Liver (tissue), 9 donors: Measurements from ENCODE around the gene SHC1. TPM values are rescaled to one million over a fixed set of nuclear protein-coding genes. Genes with fewer than 3 reads are reported as not detected.

Experiments
- DNase-seq: peaks from one replicate; pipeline ENCODE4 v3.0.0-alpha.2; 2017; ENCODE audit warnings: low spot score
- H3K27ac ChIP-seq, 2 donors: one replicate each; pipeline ENCODE4 v1.7.0; 2013; ENCODE audit warnings: inconsistent platforms in 2 of 2, low read length in 2 of 2, control low read depth in 1 of 2, low read depth in 1 of 2, mild to moderate bottlenecking in 1 of 2
- H3K27me3 ChIP-seq, 4 donors: one replicate each; pipeline versions ENCODE4 v1.6.1 to v1.7.0; 2013; ENCODE audit warnings: low read length in 3 of 4, inconsistent platforms in 1 of 4, mild to moderate bottlenecking in 1 of 4, moderate library complexity in 1 of 4; ENCODE audit not compliant: control insufficient read depth in 4 of 4, insufficient read depth in 4 of 4
- H3K36me3 ChIP-seq, 4 donors: one replicate each; pipeline versions ENCODE4 v1.6.1 to v1.7.0; 2013; ENCODE audit warnings: low read length in 3 of 4, mild to moderate bottlenecking in 3 of 4, low read depth in 1 of 4, moderate library complexity in 1 of 4; ENCODE audit not compliant: control insufficient read depth in 4 of 4, insufficient read depth in 3 of 4
- H3K4me1 ChIP-seq, 4 donors: one replicate each; pipeline versions ENCODE4 v1.6.1 to v1.7.0; 2013; ENCODE audit warnings: low read length in 3 of 4, mild to moderate bottlenecking in 3 of 4, moderate library complexity in 1 of 4; ENCODE audit not compliant: control insufficient read depth in 4 of 4, insufficient read depth in 4 of 4
- H3K4me3 ChIP-seq, 3 donors: one replicate each; pipeline versions ENCODE4 v1.6.1 to v1.7.0; 2013; ENCODE audit warnings: low read length in 3 of 3, control low read depth in 1 of 3, low read depth in 1 of 3, mild to moderate bottlenecking in 1 of 3
- H3K9ac ChIP-seq, 2 donors: one replicate each; pipeline ENCODE4 v1.7.0; 2013; ENCODE audit warnings: low read length in 2 of 2, mild to moderate bottlenecking in 2 of 2, moderate library complexity in 2 of 2, control low read depth in 1 of 2, low read depth in 1 of 2
- H3K9me3 ChIP-seq, 4 donors: one replicate each; pipeline versions ENCODE4 v1.6.1 to v1.7.0; 2013; ENCODE audit warnings: low read length in 3 of 4; ENCODE audit not compliant: control insufficient read depth in 4 of 4
- ATF3 ChIP-seq: IDR thresholded peaks from 2 replicates; pipeline ENCODE4 v1.6.1; 2016; ENCODE audit warnings: antibody characterized with exemption
- EGR1 ChIP-seq, 2 donors: IDR thresholded peaks; 2 replicates each; pipeline ENCODE4 v1.6.1; 2016 to 2018; ENCODE audit warnings: antibody characterized with exemption in 2 of 2, low read depth in 2 of 2
- FOXA1 ChIP-seq: IDR thresholded peaks from 2 replicates; pipeline ENCODE4 v1.6.1; 2016; ENCODE audit warnings: antibody characterized with exemption
- FOXA2 ChIP-seq: IDR thresholded peaks from 2 replicates; pipeline ENCODE4 v1.6.1; 2016; ENCODE audit warnings: antibody characterized with exemption
- GABPA ChIP-seq, 2 donors: IDR thresholded peaks in 1 of 2; conservative IDR thresholded peaks in 1 of 2; 2 replicates each; pipeline ENCODE4 v1.6.1; 2016; ENCODE audit warnings: antibody characterized with exemption in 2 of 2, mild to moderate bottlenecking in 1 of 2, moderate library complexity in 1 of 2
- HNF4A ChIP-seq, 2 donors: conservative IDR thresholded peaks; 2 replicates each; pipeline ENCODE4 v1.6.1; 2016; ENCODE audit warnings: antibody characterized with exemption in 2 of 2, mild to moderate bottlenecking in 2 of 2
- HNF4G ChIP-seq: IDR thresholded peaks from 2 replicates; pipeline ENCODE4 v1.6.1; 2016; ENCODE audit warnings: antibody characterized with exemption
- JUND ChIP-seq, 2 donors: IDR thresholded peaks; 2 replicates each; pipeline ENCODE4 v1.6.1; 2016; ENCODE audit warnings: antibody characterized with exemption in 2 of 2
- NR2F2 ChIP-seq: IDR thresholded peaks from 2 replicates; pipeline ENCODE4 v1.6.1; 2016; ENCODE audit warnings: antibody characterized with exemption
- RAD21 ChIP-seq, 2 donors: IDR thresholded peaks; 2 replicates each; pipeline ENCODE4 v1.6.1; 2016; ENCODE audit warnings: antibody characterized with exemption in 2 of 2, mild to moderate bottlenecking in 2 of 2
- RXRA ChIP-seq, 2 donors: IDR thresholded peaks; 2 replicates each; pipeline ENCODE4 v1.6.1; 2017 to 2018; ENCODE audit warnings: antibody characterized with exemption in 2 of 2, mild to moderate bottlenecking in 1 of 2
- SP1 ChIP-seq: IDR thresholded peaks from 2 replicates; pipeline ENCODE4 v1.6.1; 2018; ENCODE audit warnings: antibody characterized with exemption, mild to moderate bottlenecking
- TAF1 ChIP-seq: conservative IDR thresholded peaks from 2 replicates; pipeline ENCODE4 v1.6.1; 2016; ENCODE audit warnings: antibody characterized with exemption, mild to moderate bottlenecking
- YY1 ChIP-seq: IDR thresholded peaks from 2 replicates; pipeline ENCODE4 v1.6.1; 2016; ENCODE audit warnings: antibody characterized with exemption, mild to moderate bottlenecking
- ZBTB33 ChIP-seq: IDR thresholded peaks from 2 replicates; pipeline ENCODE4 v1.6.1; 2016; ENCODE audit warnings: antibody characterized with exemption
- WGBS: extraction: QIAGEN DNeasy Blood & Tissue Kit; methylation state at CpG from one replicate; pipeline ENCODE4 v1.1.7; 2013; 5-methylcytosine and 5-hydroxymethylcytosine counted together
- polyA plus RNA-seq, 2 donors: library from polyadenylated mRNA; stranded (reverse) in 1 of 2; unstranded in 1 of 2; fragments of 200-250 nt in 1 of 2; fragments of >200 nt in 1 of 2; fragmentation: Nextera tagmentation in 1 of 2; extraction: Ambion mirVana in 1 of 2; gene quantifications; one replicate each; pipeline versions ENCODE4 v1.2.1 to v1.2.3, GENCODE V29; 2013 to 2015
- total RNA-seq, 2 donors: library from RNA; depleted of rRNA; stranded (reverse); fragments of >200 nt; gene quantifications; one replicate each; pipeline ENCODE4 v1.2.3, GENCODE V29; 2014
- TF ChIP-seq, protein P1 (sequence below): fragments of 150-350 bp; IDR thresholded peaks from 2 replicates; pipeline ENCODE4 v1.5.1; 2017; ENCODE audit warnings: improper control_type of control experiment, low read depth, low read length; ENCODE audit not compliant: missing input control
- TF ChIP-seq, protein P2 (sequence below): IDR thresholded peaks from 2 replicates; pipeline ENCODE4 v1.6.1; 2016; ENCODE audit warnings: antibody characterized with exemption
- TF ChIP-seq, protein P3 (sequence below): IDR thresholded peaks from 2 replicates; pipeline ENCODE4 v1.6.1; 2016; ENCODE audit warnings: antibody characterized with exemption, mild to moderate bottlenecking
- donor health status: healthy.
- donor health status: healthy.
- donor health status: healthy.
- donor health status: healthy.
- donor health status: healthy.

The SHC1 gene
- total and polyA plus RNA-seq, 4 donors, result 27.2 to 65.5 (median 58.0) TPM

DNA sequence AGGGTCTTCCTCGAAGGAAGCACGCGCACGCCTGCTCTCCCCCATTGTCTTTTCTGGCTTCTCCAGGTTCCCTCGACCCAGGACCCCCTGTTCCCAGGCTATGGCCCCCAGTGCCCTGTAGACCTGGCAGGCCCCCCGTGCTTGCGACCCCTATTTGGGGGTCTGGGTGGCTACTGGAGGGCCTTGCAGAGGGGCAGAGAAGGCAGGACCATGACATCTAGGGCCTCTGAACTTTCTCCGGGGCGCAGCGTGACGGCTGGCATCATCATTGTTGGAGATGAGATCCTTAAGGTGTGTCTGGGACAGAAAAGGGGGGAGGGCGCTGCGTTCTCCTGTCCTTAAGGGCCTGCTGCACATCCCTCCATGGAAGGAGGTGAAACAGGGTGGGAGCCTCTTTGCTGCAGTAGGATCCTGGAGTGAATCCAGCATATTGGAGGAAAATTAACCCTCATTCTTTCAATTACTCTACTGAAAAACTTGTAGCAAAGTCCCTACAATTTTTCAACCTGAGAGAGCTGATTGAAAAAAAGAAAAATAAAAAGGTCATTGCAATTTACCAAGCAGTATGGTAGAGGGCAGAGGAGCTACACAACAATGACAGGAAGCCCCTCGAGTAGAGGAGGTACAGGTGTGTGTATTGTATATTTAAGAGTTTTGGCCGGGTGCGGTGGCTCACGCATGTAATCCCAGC lies 13.4 kb upstream of the SHC1 start:
- Histone ChIP-seq H3K27me3 (no peaks in the 10 kb centered on the region), H3K36me3 (peaks cover 0 to 10% (median 4%) of the 10 kb centered on the region in 4 donors), H3K4me1 (peaks cover 8 to 29% (median 23%) of the 10 kb centered on the region in 4 donors), H3K9ac (peak overlapping the region; percentile 80 to 94), H3K9me3 (no peaks in the 10 kb centered on the region), H3K27ac (peak overlapping the region in 1 of 2 donors; percentile 69), H3K4me3 (peak overlapping the region; percentile 87 to 97 (median 88))
- WGBS, result 21% methylated on average over 17 of the region's 17 CpGs
- TF ChIP-seq, protein P1, sequence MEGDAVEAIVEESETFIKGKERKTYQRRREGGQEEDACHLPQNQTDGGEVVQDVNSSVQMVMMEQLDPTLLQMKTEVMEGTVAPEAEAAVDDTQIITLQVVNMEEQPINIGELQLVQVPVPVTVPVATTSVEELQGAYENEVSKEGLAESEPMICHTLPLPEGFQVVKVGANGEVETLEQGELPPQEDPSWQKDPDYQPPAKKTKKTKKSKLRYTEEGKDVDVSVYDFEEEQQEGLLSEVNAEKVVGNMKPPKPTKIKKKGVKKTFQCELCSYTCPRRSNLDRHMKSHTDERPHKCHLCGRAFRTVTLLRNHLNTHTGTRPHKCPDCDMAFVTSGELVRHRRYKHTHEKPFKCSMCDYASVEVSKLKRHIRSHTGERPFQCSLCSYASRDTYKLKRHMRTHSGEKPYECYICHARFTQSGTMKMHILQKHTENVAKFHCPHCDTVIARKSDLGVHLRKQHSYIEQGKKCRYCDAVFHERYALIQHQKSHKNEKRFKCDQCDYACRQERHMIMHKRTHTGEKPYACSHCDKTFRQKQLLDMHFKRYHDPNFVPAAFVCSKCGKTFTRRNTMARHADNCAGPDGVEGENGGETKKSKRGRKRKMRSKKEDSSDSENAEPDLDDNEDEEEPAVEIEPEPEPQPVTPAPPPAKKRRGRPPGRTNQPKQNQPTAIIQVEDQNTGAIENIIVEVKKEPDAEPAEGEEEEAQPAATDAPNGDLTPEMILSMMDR, result no peak
- no peak for TF ChIP-seq NR2F2
- DNase-seq, result no peak

DNA sequence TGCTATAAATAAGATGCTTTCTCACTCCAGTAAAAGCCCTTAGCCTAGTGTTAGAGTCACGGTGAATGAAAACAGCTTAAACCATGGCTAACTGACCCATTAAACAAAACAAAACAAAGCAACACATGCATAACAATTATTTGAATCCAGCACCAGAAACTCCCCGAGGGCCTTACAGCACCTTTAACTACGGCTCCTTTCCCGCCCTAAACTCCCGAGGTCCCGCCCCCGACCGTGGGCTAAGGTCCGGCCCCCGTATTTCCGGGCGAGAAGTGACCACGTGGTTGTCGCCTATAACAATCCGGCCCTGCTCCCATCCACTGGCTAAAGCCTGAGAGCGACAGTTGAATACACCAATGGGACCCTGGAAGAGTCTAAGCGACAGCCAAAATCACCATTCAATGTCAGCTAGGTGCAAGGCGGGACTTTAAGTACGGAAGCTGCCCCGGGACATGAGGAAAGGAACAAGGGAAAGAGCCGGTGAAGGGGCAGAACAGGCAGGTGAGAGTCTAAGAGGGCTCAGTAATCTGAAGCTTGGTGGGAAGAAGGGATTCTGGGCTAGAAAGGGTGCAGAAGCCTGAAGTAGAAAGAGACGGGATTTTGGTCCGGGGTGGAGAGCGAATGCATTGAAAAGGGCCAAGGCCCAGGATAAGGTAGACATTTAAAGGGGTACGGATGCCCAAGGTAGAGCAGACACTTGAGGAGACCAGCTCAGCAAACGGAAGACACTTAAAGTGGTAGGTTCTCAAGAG lies 12.5 kb upstream of the SHC1 start, which contains the start of gene FLAD1:
Gene FLAD1, plus strand, starts transcription at position 448 of the 752 bp plus-strand sequence. CDS start 351 bp downstream, outside the sequence.
- H3K4me3 ChIP-seq, result peak within 1 kb of the TSS; percentile 87 to 97 (median 88)
- 1% methylated on average over 26 of the region's 26 CpGs for WGBS
- H3K36me3 ChIP-seq, result peaks cover 0 to 10% (median 3%) of the 10 kb centered on the region in 4 donors
- no peaks in the 10 kb centered on the region for H3K27me3 ChIP-seq
- peaks cover 3 to 29% (median 18%) of the 10 kb centered on the region in 4 donors for H3K4me1 ChIP-seq
- H3K9ac ChIP-seq, result peak within 1 kb of the TSS; percentile 80 to 94
- no peaks in the 10 kb centered on the region for H3K9me3 ChIP-seq
- DNase-seq, result peak; percentile 92
- peak within 1 kb of the TSS; percentile 23 to 69 for H3K27ac ChIP-seq
- TF ChIP-seq FOXA2, result no peak
- TF ChIP-seq ATF3, result no peak
- TF ChIP-seq EGR1 (IDR thresholded peaks at IDR 0.05; ENCODE audit: low read depth in 2 of 2), result peak; percentile 50 to 70
- no peak for TF ChIP-seq NR2F2
- TF ChIP-seq JUND (IDR thresholded peaks at IDR 0.05), result no peak
- TF ChIP-seq, protein P2, sequence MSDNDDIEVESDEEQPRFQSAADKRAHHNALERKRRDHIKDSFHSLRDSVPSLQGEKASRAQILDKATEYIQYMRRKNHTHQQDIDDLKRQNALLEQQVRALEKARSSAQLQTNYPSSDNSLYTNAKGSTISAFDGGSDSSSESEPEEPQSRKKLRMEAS, result peak; percentile 88
- TF ChIP-seq, protein P3, sequence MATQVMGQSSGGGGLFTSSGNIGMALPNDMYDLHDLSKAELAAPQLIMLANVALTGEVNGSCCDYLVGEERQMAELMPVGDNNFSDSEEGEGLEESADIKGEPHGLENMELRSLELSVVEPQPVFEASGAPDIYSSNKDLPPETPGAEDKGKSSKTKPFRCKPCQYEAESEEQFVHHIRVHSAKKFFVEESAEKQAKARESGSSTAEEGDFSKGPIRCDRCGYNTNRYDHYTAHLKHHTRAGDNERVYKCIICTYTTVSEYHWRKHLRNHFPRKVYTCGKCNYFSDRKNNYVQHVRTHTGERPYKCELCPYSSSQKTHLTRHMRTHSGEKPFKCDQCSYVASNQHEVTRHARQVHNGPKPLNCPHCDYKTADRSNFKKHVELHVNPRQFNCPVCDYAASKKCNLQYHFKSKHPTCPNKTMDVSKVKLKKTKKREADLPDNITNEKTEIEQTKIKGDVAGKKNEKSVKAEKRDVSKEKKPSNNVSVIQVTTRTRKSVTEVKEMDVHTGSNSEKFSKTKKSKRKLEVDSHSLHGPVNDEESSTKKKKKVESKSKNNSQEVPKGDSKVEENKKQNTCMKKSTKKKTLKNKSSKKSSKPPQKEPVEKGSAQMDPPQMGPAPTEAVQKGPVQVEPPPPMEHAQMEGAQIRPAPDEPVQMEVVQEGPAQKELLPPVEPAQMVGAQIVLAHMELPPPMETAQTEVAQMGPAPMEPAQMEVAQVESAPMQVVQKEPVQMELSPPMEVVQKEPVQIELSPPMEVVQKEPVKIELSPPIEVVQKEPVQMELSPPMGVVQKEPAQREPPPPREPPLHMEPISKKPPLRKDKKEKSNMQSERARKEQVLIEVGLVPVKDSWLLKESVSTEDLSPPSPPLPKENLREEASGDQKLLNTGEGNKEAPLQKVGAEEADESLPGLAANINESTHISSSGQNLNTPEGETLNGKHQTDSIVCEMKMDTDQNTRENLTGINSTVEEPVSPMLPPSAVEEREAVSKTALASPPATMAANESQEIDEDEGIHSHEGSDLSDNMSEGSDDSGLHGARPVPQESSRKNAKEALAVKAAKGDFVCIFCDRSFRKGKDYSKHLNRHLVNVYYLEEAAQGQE, result peak; percentile 35
- TF ChIP-seq ZBTB33, result peak; percentile 97
- peak; percentile 84 to 97 for TF ChIP-seq GABPA (IDR thresholded peaks at IDR 0.05 in 1 of 2, conservative IDR thresholded peaks at IDR 0.05 in 1 of 2)
- peak; percentile 31 to 56 for TF ChIP-seq RXRA (IDR thresholded peaks at IDR 0.05)
- TF ChIP-seq, protein P1, result peak; percentile 1
- TF ChIP-seq HNF4A (conservative IDR thresholded peaks at IDR 0.05), result peak; percentile 52 to 55
- peak; percentile 99 for TF ChIP-seq SP1
- no peak for TF ChIP-seq TAF1
- TF ChIP-seq RAD21 (IDR thresholded peaks at IDR 0.05), result peak; percentile 30 to 55
- TF ChIP-seq YY1, result peak; percentile 74
- TF ChIP-seq HNF4G, result no peak
- no peak for TF ChIP-seq FOXA1
